HEK293 (cell line): ENCODE results near the gene WDR7.

ENCODE experiments used
- CTCF ChIA-PET: fragments of 350-600 bp; formaldehyde crosslinking; extraction: SDS; loops from one replicate; lab custom pipeline; 2021; ENCODE audit warnings: antibody characterized with exemption; lab: Yijun Ruan, JAX
- POLR2A ChIA-PET: fragments of 300-600 bp; formaldehyde crosslinking; extraction: SDS; loops from one replicate; lab custom pipeline; 2020; ENCODE audit warnings: antibody characterized with exemption, inconsistent platforms; lab: Yijun Ruan, JAX
- H3K27ac ChIP-seq: fragments of 200-500 bp; sonication (Bioruptor generic); 2 replicates; pipeline ENCODE4 v1.5.1; 2014; ENCODE audit warnings: low read depth, low read length, control low read depth, inconsistent platforms; ENCODE audit errors: extremely low read depth
- H3K36me3 ChIP-seq, 2 experiments: fragments of 200-500 bp in 1 of 2; sonication (Bioruptor generic) in 1 of 2; 1 replicate in 1 of 2; 2 replicates in 1 of 2; pipeline ENCODE4 v1.5.1; 2014 to 2017; ENCODE audit warnings: inconsistent platforms in 2 of 2, low read length in 2 of 2; ENCODE audit not compliant: control insufficient read depth in 2 of 2, insufficient read depth in 1 of 2
- H3K4me1 ChIP-seq: fragments of 200-500 bp; sonication (Bioruptor generic); 2 replicates; pipeline ENCODE4 v1.5.1; 2014; ENCODE audit warnings: mild to moderate bottlenecking, low read length, inconsistent platforms; ENCODE audit not compliant: control insufficient read depth, insufficient read depth
- H3K4me3 ChIP-seq: 2 replicates; pipeline ENCODE4 v1.5.1; 2011; ENCODE audit warnings: low read depth, mild to moderate bottlenecking, control low read depth, low read length, moderate library complexity
- H3K9me3 ChIP-seq: fragments of 200-500 bp; sonication (Bioruptor generic); 2 replicates; pipeline ENCODE4 v1.5.1; 2014; ENCODE audit warnings: low read depth, low read length, inconsistent platforms; ENCODE audit not compliant: control insufficient read depth, insufficient read depth
- EGR2 ChIP-seq: fragments of 450-650 bp; formaldehyde crosslinking; IDR thresholded peaks from 2 replicates; pipeline ENCODE4 v1.5.1; 2016; ENCODE audit warnings: low read depth, missing biosample characterization, missing genetic modification characterization
- KLF16 ChIP-seq: fragments of 450-650 bp; formaldehyde crosslinking; IDR thresholded peaks from 2 replicates; pipeline ENCODE4 v1.5.1; 2017; ENCODE audit warnings: missing biosample characterization, missing genetic modification characterization
- SP3 ChIP-seq: fragments of 450-650 bp; formaldehyde crosslinking; IDR thresholded peaks from 2 replicates; pipeline ENCODE4 v1.5.1; 2016; ENCODE audit warnings: missing biosample characterization, missing genetic modification characterization
- SP7 ChIP-seq: fragments of 450-650 bp; formaldehyde crosslinking; IDR thresholded peaks from 2 replicates; pipeline ENCODE4 v1.5.1; 2016; ENCODE audit warnings: missing biosample characterization, missing genetic modification characterization
- TCF7L2 ChIP-seq: IDR thresholded peaks from 2 replicates; pipeline ENCODE4 v1.6.1; 2011; ENCODE audit warnings: low read depth, mild to moderate bottlenecking, inconsistent platforms, low read length, moderate library complexity, borderline replicate concordance
- ZEB2 ChIP-seq: fragments of 450-650 bp; formaldehyde crosslinking; IDR thresholded peaks from 2 replicates; pipeline ENCODE4 v1.5.1; 2016; ENCODE audit warnings: missing biosample characterization, missing genetic modification characterization
- ZNF23 ChIP-seq: fragments of 450-650 bp; formaldehyde crosslinking; IDR thresholded peaks from 2 replicates; pipeline ENCODE4 v1.5.1; 2016; ENCODE audit warnings: missing biosample characterization, missing genetic modification characterization, borderline replicate concordance
- ZNF248 ChIP-seq: fragments of 450-650 bp; formaldehyde crosslinking; IDR thresholded peaks from 2 replicates; pipeline ENCODE4 v1.5.1; 2017; ENCODE audit warnings: missing biosample characterization, missing genetic modification characterization
- ZNF366 ChIP-seq: fragments of 450-650 bp; formaldehyde crosslinking; conservative IDR thresholded peaks from 2 replicates; pipeline ENCODE4 v1.5.1; 2016; ENCODE audit warnings: missing biosample characterization, missing genetic modification characterization
- ZNF629 ChIP-seq: fragments of 450-650 bp; formaldehyde crosslinking; IDR thresholded peaks from 2 replicates; pipeline ENCODE4 v1.5.1; 2017; ENCODE audit warnings: missing biosample characterization, missing genetic modification characterization
- ZNF660 ChIP-seq: fragments of 450-650 bp; IDR thresholded peaks from 2 replicates; pipeline ENCODE4 v1.5.1; 2018; ENCODE audit warnings: missing biosample characterization, mild to moderate bottlenecking, missing genetic modification characterization
- ZNF664 ChIP-seq: fragments of 450-650 bp; formaldehyde crosslinking; IDR thresholded peaks from 2 replicates; pipeline ENCODE4 v1.5.1; 2016; ENCODE audit warnings: missing biosample characterization, missing genetic modification characterization
- ZXDB ChIP-seq: fragments of 450-650 bp; formaldehyde crosslinking; IDR thresholded peaks from 2 replicates; pipeline ENCODE4 v1.5.1; 2016; ENCODE audit warnings: missing biosample characterization, missing genetic modification characterization
- TF ChIP-seq, protein P1 (sequence below): fragments of 450-650 bp; formaldehyde crosslinking; IDR thresholded peaks from 2 replicates; pipeline ENCODE4 v1.5.1; 2017; ENCODE audit warnings: missing biosample characterization, missing genetic modification characterization
- TF ChIP-seq, protein P2 (sequence below): fragments of 450-650 bp; formaldehyde crosslinking; IDR thresholded peaks from 2 replicates; pipeline ENCODE4 v1.5.1; 2016; ENCODE audit warnings: missing biosample characterization, missing genetic modification characterization
- TF ChIP-seq, protein P3 (sequence below): fragments of 450-650 bp; formaldehyde crosslinking; IDR thresholded peaks from 2 replicates; pipeline ENCODE4 v1.5.1; 2017; ENCODE audit warnings: missing biosample characterization, mild to moderate bottlenecking, missing genetic modification characterization, moderate library complexity
- TF ChIP-seq, protein P4 (sequence below): fragments of 450-650 bp; formaldehyde crosslinking; IDR thresholded peaks from 2 replicates; pipeline ENCODE4 v1.5.1; 2016; ENCODE audit warnings: missing biosample characterization, missing genetic modification characterization

Gene WDR7

DNA sequence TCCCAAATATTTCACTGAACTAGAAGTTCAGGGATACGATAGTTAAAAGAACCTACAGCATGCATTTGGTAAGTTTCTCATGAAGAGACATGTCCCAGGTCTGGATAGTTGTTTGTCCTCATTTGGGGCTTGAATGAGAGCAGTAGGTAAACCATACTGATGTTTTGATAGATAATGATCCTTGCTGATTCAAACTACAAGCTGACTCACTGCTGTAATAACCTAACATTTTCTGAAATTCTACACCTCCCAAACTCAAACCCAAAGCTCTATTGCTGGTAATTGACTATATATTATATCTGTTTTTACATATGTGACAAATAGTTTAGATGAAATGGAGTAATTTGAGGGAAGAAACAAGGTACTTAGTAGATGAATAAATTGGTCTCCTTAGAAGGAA is 341.6 kb downstream of the WDR7 start:
- CTCF ChIA-PET, result interaction anchor here (0.6 to 1.3 kb wide), 5 partner anchors 13 to 132 kb away, joined by 3 to 4 read pairs (median 3); no protein-coding TSS in a partner anchor
- no peaks in the 10 kb centered on the region for H3K9me3 ChIP-seq
- H3K4me3 ChIP-seq, result no peak overlapping the region
- POLR2A ChIA-PET, result interaction anchor here (0.6 kb wide), 1 partner anchor 442 kb away, joined by 4 read pairs; the partner anchor contains the start of gene ONECUT2
- TF ChIP-seq SP7 (tag by site-specific recombination) (peak; percentile 95), ZXDB (0 out of 2 replicates have a peak, but pooled peaks have one; percentile 13), ZEB2 (0 out of 2 replicates have a peak, but pooled peaks have one; percentile 20), ZNF664 (peak; percentile 86; the same call in 1 of the 2 replicates), ZNF366 (tag by site-specific recombination) (peak; percentile 72), ZNF660 (tag by site-specific recombination) (no peak), SP3 (no peak), TCF7L2 (no peak), ZNF629 (tag by site-specific recombination) (peak; percentile 41; the same call in 1 of the 2 replicates), ZNF248 (tag by site-specific recombination) (no peak)
- TF ChIP-seq, protein P1, sequence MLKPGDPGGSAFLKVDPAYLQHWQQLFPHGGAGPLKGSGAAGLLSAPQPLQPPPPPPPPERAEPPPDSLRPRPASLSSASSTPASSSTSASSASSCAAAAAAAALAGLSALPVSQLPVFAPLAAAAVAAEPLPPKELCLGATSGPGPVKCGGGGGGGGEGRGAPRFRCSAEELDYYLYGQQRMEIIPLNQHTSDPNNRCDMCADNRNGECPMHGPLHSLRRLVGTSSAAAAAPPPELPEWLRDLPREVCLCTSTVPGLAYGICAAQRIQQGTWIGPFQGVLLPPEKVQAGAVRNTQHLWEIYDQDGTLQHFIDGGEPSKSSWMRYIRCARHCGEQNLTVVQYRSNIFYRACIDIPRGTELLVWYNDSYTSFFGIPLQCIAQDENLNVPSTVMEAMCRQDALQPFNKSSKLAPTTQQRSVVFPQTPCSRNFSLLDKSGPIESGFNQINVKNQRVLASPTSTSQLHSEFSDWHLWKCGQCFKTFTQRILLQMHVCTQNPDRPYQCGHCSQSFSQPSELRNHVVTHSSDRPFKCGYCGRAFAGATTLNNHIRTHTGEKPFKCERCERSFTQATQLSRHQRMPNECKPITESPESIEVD (tag by site-specific recombination), result peak; percentile 69
- TF ChIP-seq, protein P2, sequence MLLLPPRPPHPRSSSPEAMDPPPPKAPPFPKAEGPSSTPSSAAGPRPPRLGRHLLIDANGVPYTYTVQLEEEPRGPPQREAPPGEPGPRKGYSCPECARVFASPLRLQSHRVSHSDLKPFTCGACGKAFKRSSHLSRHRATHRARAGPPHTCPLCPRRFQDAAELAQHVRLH (tag by site-specific recombination), result no peak
- H3K36me3 ChIP-seq, result no peaks in the 10 kb centered on the region
- no peak overlapping the region for H3K27ac ChIP-seq
- peaks cover 11% of the 10 kb centered on the region for H3K4me1 ChIP-seq

DNA sequence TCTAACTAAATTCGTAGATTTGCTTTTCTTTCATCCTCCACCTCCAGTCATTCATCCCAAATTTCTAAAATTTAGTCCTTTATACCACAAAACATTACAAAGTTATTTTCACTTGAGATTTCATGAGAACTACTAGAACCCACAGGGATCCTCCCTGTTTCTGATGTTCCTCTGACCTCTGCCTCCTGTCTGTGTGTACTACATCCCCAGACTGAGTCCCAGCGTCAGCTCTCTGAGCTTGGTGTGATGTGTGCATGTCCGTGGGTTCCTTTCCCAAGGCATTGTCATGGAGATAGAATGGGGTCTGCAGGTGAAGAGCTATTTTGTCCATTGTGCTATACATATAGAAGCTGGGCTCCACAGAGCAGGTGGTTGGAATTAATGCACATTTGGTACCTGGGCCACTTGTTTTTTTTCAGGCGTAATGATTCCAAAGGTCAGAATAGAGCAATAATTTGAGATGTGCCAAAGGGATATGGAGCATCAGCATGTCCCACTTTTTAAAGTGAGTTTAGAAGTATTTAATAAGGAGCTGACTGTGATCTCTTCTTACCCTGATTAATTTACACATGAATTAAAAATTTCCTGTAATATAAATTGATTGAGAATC is 344.5 kb downstream of the WDR7 start:
- ChIA-PET POLR2A (no interaction called here), CTCF (no interaction called here)
- peaks cover 11% of the 10 kb centered on the region for H3K4me1 ChIP-seq
- no peaks in the 10 kb centered on the region for H3K36me3 ChIP-seq
- H3K9me3 ChIP-seq, result no peaks in the 10 kb centered on the region
- no peak overlapping the region for H3K4me3 ChIP-seq
- TF ChIP-seq, protein P2 (tag by site-specific recombination), result no peak
- TF ChIP-seq EGR2 (tag by site-specific recombination) (no peak), ZNF23 (tag by site-specific recombination) (no peak), KLF16 (tag by site-specific recombination) (no peak), SP7 (tag by site-specific recombination) (no peak)
- TF ChIP-seq, protein P3, sequence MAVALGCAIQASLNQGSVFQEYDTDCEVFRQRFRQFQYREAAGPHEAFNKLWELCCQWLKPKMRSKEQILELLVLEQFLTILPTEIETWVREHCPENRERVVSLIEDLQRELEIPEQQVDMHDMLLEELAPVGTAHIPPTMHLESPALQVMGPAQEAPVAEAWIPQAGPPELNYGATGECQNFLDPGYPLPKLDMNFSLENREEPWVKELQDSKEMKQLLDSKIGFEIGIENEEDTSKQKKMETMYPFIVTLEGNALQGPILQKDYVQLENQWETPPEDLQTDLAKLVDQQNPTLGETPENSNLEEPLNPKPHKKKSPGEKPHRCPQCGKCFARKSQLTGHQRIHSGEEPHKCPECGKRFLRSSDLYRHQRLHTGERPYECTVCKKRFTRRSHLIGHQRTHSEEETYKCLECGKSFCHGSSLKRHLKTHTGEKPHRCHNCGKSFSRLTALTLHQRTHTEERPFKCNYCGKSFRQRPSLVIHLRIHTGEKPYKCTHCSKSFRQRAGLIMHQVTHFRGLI (tag by site-specific recombination), result no peak
- TF ChIP-seq, protein P4, sequence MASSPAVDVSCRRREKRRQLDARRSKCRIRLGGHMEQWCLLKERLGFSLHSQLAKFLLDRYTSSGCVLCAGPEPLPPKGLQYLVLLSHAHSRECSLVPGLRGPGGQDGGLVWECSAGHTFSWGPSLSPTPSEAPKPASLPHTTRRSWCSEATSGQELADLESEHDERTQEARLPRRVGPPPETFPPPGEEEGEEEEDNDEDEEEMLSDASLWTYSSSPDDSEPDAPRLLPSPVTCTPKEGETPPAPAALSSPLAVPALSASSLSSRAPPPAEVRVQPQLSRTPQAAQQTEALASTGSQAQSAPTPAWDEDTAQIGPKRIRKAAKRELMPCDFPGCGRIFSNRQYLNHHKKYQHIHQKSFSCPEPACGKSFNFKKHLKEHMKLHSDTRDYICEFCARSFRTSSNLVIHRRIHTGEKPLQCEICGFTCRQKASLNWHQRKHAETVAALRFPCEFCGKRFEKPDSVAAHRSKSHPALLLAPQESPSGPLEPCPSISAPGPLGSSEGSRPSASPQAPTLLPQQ (tag by site-specific recombination), result no peak
- TF ChIP-seq, all 188 proteins: peak for 0
- H3K27ac ChIP-seq, result no peak overlapping the region
